Psoas muscle (tissue), 8 donors: Measurements from ENCODE around the gene CYP2C8. TPM values are rescaled to one million over a fixed set of nuclear protein-coding genes. Genes with fewer than 3 reads are reported as not detected.
"Not testable (repeated sequence)": the region's sequence is repeated elsewhere in the genome, so short reads cannot be mapped to it uniquely, and the experiment has no call there.

Experiments used
- ATAC-seq, 4 donors: fragments of 200-7000 bp; cut with Tn5 transposase; one replicate each; pipeline ENCODE4 v1.9.1; 2020; ENCODE audit warnings: moderate library complexity in 3 of 4, mild to moderate bottlenecking in 2 of 4
- DNase-seq, 2 donors: peaks; one replicate each; pipeline ENCODE4 v3.0.0-alpha.2; 2020
- H3K27ac ChIP-seq: fragments of 200-600 bp; one replicate; pipeline ENCODE4 v1.8.0; 2022
- H3K27me3 ChIP-seq, 3 donors: fragments of 200-600 bp in 1 of 3; one replicate each; pipeline versions ENCODE4 v1.6.1 to v1.8.0; 2013 to 2022; ENCODE audit warnings: low read length in 2 of 3, mild to moderate bottlenecking in 2 of 3, moderate library complexity in 1 of 3; ENCODE audit not compliant: insufficient read depth in 3 of 3
- H3K36me3 ChIP-seq, 2 donors: fragments of 200-600 bp in 1 of 2; one replicate each; pipeline versions ENCODE4 v1.6.1 to v1.8.0; 2013 to 2022; ENCODE audit warnings: low read depth in 1 of 2, mild to moderate bottlenecking in 1 of 2, moderate library complexity in 1 of 2; ENCODE audit not compliant: insufficient read depth in 1 of 2
- H3K4me1 ChIP-seq: fragments of 200-600 bp; one replicate; pipeline ENCODE4 v1.8.0; 2022
- H3K4me3 ChIP-seq: fragments of 200-600 bp; one replicate; pipeline ENCODE4 v1.8.0; 2022; ENCODE audit warnings: mild to moderate bottlenecking
- H3K9me3 ChIP-seq: fragments of 200-600 bp; one replicate; pipeline ENCODE4 v1.8.0; 2022
- CTCF ChIP-seq: fragments of 200-600 bp; IDR thresholded peaks from one replicate; pipeline ENCODE4 v1.8.0; 2022; ENCODE audit warnings: antibody characterized with exemption
- WGBS, 3 donors: extraction: QIAGEN DNeasy Blood & Tissue Kit; methylation state at CpG; one replicate each; pipeline versions ENCODE4 v1.1.6 to v1.1.7; 2013; 5-methylcytosine and 5-hydroxymethylcytosine counted together
- intact Hi-C, 2 donors: fragments of 100-400 bp; cut with DNase I; formaldehyde crosslinking; loops; one replicate each; pipeline versions ENCODE4 v1.11.0 to v1.14.2; 2022
- polyA plus RNA-seq, 3 donors: library from polyadenylated mRNA; stranded (reverse); fragments of 200-250 nt; gene quantifications; one replicate each; pipeline ENCODE4 v1.2.3, GENCODE V29; 2013
- total RNA-seq, 4 donors: library from RNA; stranded (reverse); fragmentation: NEBNext Ultra II Directional in 2 of 4; extraction: Animal tissue kit (Norgen Biotek cat#: 25700) in 2 of 4; gene quantifications; one replicate each; pipeline versions ENCODE4 v1.2.1 to v1.2.4, GENCODE V29; 2021 to 2023
- donor health status: healthy with polysubstance abuse.
- donor health status: DM: no; HTN: no; CAD: no; lungs with moderate emphysema.
- donor health status: Bipolar disorder and iron deficiency.
- donor health status: healthy.
- donor health status: DM: yes; HTN: yes; CAD: no.
- donor health status: DM: no; HTN: no; CAD: no.
- donor health status: DM: no; HTN: no; CAD: no.
- donor health status: DM: yes; HTN: yes; CAD: no.

CYP2C8 gene
- total and polyA plus RNA-seq, 7 donors, result 0.06 to 0.38 (median 0.07) TPM; not detected in 4

- DNase-seq (no peak), ATAC-seq (no peak)
- TF ChIP-seq CTCF, result no peak
- no peaks in the 10 kb centered on the region for H3K27me3 ChIP-seq
- H3K27ac ChIP-seq, result no peak overlapping the region
- H3K36me3 ChIP-seq, result no peaks in the 10 kb centered on the region
- no peak overlapping the region for H3K4me3 ChIP-seq
- intact Hi-C loops, result no loop called here
- no peaks in the 10 kb centered on the region for H3K9me3 ChIP-seq
- no peaks in the 10 kb centered on the region for H3K4me1 ChIP-seq
Observed at GRCh38 chr10:95077556-95077955, 8.3 kb upstream of the CYP2C8 start.

GRCh38 chr10:95071107-95071660 lies 1.9 kb upstream of the CYP2C8 start:
- no peak for DNase-seq
- no peak for ATAC-seq
- intact Hi-C loops, result no loop called here
- no peaks in the 10 kb centered on the region for H3K27me3 ChIP-seq
- no peak overlapping the region for H3K4me3 ChIP-seq
- H3K36me3 ChIP-seq, result no peaks in the 10 kb centered on the region
- no peak for TF ChIP-seq CTCF
- no peaks in the 10 kb centered on the region for H3K9me3 ChIP-seq
- WGBS, 3 donors, result 47 to 66% (median 58%) methylated on average over 3 of the region's 3 CpGs
- H3K27ac ChIP-seq, result no peak overlapping the region
- H3K4me1 ChIP-seq, result no peaks in the 10 kb centered on the region

GRCh38 chr10:95064125-95064524 lies 5.2 kb downstream of the CYP2C8 start:
- H3K9me3 ChIP-seq, H3K27ac ChIP-seq, H3K36me3 ChIP-seq, H3K4me1 ChIP-seq, intact Hi-C loops, ATAC-seq, DNase-seq, H3K4me3 ChIP-seq, H3K27me3 ChIP-seq: not testable (repeated sequence)
- 66 to 71% (median 68%) methylated on average over 4 of the region's 4 CpGs for WGBS, 3 donors

- intact Hi-C loops, result no loop called here
- Histone ChIP-seq H3K36me3 (no peaks in the 10 kb centered on the region), H3K27ac (no peak overlapping the region), H3K4me3 (no peak overlapping the region), H3K4me1 (no peaks in the 10 kb centered on the region), H3K9me3 (no peaks in the 10 kb centered on the region), H3K27me3 (no peaks in the 10 kb centered on the region)
- no peak for TF ChIP-seq CTCF
- no peak for DNase-seq
- WGBS, 3 donors, result 61 to 70% (median 67%) methylated on average over 3 of the region's 3 CpGs
- no peak for ATAC-seq
Observed at GRCh38 chr10:95056744-95057363, 12.4 kb downstream of the CYP2C8 start.

- peaks cover 3% of the 10 kb centered on the region for H3K9me3 ChIP-seq
- no peak for TF ChIP-seq CTCF
- no peak overlapping the region for H3K27ac ChIP-seq
- no peak for ATAC-seq
- no peak overlapping the region for H3K4me3 ChIP-seq
- WGBS, 3 donors, result 78 to 86% (median 78%) methylated on average over 2 of the region's 2 CpGs
- no peaks in the 10 kb centered on the region for H3K36me3 ChIP-seq
- intact Hi-C loops, result no loop called here
- no peaks in the 10 kb centered on the region for H3K4me1 ChIP-seq
- no peak for DNase-seq
- H3K27me3 ChIP-seq, result no peaks in the 10 kb centered on the region
Observed at GRCh38 chr10:95049919-95050318, 19.4 kb downstream of the CYP2C8 start.
